ENCODE measurements around the gene GBX2.

DNA sequence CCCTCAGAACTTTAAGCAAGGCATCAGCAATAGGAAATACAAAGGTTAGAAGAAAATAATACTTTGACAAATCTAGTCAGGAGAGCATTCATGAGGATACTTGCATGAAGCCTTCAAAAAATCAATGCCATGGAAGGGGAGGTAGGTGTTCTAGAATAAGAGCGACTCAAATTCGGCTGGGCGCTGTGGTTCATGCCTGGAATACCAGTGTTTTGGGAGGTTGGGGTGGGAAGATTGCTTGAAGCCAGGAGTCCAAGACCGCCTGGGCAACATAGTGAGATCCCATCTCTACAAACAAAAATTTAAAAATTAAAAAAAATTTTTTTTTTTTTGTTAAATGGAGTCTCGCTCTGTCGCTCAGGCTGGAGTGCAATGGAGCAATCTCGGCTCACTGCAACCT lies 21.8 kb downstream of the GBX2 start:
- no peak for TF ChIP-seq POLR2AphosphoS5 (IDR thresholded peaks at IDR 0.05; ENCODE audit: low read depth, low read length)
- TF ChIP-seq POLR2A (IDR thresholded peaks at IDR 0.05; ENCODE audit: low read depth, low read length) = no peak

All from GM12892 (cell line).